HG03575 (cell line): Measurements from ENCODE around the gene SFMBT2.

Source experiments
- ATAC-seq: cut with Tn5 transposase; IDR thresholded peaks from one replicate; pipeline ENCODE4 v1.9.1; 2021; ENCODE audit not compliant: unreplicated experiment, insufficient number of reproducible peaks, low FRiP score; ENCODE audit errors: extremely low read depth

SFMBT2 gene

DNA sequence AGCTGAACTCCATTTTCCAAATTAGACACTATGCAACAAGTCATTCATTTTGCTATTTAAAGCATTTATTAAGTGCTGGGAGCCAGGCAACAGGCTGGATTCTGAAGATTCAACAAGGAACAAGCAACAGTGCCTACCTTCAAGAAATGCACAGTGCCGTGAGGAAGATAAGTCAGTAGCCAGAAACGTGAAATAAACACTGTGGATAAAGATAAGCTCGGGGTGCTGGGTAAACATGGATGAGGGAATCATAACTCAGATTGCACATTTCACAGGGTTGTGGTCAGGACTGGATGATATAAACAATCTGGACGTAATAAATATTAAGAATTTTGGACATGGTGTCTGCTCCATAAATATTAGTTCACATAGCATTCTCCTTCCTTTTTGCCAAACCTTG lies 259.3 kb downstream of the SFMBT2 start:
- ATAC-seq: no peak

DNA sequence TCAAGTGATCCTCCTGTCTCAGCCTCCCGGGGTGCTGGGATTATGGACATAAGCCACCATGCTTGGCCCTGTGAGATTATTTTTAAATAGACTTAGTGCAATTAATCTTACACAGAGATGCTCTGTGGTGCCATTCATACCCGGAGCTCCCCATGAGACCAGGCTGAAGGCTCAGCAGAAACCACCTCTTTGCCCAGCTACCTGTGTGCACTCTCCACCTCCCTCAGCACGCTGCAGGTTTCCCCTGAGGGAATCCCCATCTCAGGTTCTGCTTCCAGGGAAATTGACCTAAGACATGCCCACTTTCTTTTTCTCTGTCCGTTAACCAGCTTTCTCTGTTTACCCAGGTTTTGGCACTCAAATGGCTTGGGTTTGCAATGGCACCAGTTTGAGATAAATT lies 260.5 kb downstream of the SFMBT2 start:
- ATAC-seq: no peak

DNA sequence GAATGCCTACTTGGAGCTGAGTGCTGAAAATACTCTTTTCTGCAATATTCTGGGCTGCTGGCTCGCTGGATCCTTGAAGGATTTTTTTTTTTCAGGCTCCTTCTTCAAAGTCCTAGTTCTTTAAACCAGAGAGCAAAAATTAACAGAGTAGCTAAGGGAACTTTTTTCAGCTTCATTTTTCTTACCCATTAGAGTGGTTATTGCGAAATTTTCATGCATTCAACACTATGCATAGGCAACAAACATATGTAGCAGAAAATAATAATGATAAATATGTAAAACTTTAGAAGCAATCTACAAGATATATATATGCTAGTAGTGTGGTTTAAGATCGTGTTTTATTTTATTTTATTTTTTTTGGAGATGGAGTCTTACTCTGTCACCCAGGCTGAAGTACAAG lies 264.6 kb downstream of the SFMBT2 start:
- no peak for ATAC-seq

DNA sequence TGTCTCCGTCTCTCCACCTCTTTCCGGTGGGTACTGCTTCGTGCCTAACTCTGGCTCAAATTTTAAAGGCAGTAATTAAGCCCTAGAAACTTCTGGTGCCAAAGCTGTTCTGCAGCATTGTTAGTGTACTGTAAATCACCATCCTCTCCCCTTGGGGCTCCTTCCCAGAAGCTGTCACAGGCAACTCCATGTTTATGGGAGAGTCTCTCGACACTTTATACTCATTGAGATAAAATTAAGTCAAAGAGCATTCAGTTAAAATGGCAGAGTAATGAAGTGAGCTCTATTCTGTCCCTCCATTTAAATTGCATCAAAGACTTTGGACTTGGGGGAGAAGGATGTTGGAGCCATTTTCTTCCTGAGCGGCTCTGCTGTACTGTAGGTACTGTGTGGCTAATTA lies 274.8 kb downstream of the SFMBT2 start:
- no peak for ATAC-seq

DNA sequence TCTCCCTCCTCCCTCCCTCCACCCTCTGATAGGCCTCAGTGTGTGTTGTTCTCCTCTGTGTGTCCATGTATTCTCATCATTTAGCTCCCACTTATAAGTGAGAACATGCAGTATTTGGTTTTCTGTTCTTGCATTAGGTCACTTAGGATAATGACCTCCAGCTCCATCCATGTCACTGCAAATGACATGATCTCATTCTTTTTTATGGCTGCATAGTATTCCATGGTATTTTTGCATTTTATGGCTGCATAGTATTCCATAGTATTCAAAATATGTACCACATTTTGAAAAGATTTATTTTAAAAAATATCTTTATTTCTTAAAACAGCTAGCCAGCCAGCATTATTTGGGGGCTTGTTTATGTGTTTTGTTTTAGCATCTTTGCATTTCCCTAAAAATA lies 275.6 kb downstream of the SFMBT2 start:
- ATAC-seq: no peak

DNA sequence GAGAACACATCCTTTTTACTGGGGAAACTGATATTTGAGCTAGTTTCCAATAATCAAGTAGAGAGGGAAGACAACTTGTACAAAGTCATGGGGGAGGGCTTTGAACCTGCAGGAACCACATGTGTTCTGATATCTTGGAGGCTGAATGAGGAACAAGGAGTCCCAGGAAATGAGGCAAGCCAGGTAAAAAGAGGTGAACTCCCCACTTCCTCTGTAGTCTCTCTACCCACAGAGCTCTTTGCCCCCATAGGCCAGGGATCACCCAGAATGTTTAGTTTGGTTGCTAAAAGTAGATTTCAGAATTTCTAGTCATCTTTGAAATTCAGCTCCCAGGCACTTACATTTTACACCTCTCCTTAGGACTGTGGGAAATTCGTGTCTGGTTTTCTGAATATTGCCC lies 276.4 kb downstream of the SFMBT2 start:
- no peak for ATAC-seq

DNA sequence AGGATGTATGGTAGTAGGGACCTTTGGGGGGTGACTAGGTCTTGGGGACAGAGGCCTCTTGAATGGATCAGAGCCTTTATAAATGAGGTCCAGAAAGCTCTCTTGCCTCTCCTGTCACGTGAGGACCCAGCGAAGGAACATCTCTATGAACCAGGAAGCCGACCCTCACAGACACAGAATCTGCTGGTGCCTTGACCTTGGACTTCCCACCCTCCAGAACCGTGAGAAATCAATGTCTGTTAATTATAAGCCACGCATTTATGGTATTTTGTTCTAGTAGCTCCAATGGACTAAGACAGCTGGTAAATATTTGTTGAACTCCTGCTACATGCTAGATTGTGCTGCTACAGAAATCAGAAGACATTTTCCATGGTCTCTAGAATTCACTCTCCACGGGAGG lies 276.9 kb downstream of the SFMBT2 start:
- ATAC-seq: no peak

DNA sequence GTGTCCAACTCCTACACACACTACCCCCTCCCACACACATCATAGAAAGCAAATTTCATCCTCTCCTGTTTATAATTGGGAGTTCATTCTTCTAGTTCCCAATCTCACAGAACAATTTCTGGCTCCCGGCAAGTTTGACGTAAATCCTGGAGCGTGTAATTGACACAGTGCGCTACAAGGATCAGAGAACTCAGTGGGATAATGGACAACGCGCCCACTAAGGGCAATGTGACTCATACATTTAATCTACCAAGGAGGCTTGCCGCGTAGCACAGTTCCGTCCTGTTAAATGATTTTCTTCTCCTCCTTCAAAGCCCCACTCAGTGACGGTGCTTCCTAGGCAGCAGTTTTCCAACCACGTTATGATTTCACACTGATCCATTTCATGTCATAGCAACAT lies 277.6 kb downstream of the SFMBT2 start:
- no peak for ATAC-seq

DNA sequence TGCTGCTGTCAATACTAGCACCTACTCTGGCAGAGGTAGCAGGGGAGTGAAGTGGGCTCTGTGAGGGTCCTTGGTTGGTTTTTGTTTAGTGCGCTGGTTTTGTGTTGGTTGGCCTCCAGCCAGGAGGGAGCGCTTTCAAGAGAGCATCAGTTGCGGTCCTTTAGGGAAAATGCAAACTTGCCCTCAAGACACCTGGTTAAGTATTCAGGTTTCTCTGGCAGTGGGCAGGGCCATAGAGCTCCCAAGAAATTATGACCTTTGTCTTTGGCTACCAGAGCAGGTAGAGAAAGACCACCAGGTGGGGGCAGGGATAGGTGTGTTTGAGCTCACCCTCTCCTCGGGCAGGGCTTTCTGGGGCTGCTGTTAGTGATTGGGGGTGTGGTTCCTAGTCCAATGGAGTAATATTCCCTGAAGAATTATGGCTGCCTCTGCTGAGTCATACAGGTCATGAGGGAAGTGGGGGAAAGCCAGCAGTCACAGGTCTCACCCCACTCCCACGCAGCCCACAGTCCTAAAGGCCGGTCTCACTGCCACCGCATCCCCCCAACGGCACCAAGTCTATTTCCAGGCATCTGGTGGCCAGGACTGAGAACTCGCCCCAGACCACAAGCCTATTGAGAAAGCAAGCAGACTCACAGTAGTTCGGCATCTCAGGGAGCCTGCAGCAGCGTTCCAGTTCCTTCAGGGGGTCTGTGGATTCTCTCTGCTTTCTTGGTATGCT lies 280.5 kb downstream of the SFMBT2 start:
- ATAC-seq: no peak

DNA sequence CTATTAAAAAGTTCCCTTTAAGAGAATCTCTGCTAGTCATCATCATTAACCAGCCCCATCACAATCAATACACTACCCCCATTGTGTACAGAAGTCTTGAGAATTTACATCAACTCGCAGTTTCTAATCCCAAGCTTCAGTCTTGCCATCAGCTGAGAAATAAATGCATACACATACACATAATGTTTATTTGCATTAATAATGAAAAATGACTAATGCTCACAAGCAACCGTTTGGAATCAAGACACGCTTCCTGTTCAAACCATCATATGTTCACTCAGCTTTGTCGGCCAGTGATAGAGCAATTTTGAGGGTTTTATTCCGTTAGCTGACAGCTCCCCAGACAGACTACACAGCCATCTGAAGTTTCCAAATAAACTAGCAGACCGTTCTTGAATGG lies 287.1 kb downstream of the SFMBT2 start:
- ATAC-seq: no peak

DNA sequence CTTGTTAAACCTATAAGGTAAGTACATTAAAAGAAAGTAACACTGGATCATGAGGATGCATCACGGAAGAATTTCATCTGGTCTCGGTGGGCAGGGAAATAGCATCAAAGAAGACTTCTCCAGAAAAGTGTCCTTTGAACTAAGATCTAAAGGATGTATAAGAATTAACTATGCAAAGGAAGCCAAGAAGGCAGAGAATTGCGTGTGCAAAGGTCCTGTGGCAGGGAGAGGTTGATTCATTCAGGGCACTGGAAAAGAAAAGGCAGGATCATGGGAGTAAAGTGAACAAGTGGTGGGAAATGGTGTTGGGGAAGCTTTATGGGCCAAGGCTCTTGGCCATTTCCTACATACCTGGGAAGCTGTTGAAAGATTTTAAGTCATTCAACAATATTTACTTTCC lies 288.3 kb downstream of the SFMBT2 start:
- no peak for ATAC-seq

DNA sequence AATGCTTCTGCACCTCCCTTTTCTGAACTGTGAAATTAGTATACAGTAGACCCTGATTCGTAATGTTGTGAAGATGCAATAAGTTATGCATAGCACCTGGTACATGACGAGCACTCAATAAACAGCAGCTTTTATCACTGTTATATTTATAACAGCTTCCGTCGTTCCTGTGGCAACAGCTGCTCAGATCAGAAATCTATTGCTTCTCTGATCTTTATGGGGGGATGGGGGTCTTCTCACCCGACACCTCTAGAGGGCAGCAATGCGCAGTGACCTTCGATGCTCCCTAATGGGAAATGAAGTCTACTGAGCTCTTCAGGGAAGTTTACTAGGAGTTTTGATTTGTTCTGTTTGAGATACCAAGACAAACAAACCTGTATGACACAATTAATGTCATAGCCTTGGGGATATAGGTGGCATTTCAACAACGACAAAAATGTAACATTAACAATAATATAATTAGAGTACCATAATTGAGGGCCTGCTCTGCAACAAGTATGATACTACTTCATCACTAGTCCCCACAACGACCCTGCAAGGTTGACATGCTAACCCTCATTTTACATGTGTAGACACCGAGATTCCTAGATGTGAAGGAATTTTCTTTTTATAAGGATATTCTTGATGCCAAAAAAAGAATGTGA lies 289.6 kb downstream of the SFMBT2 start:
- ATAC-seq: no peak

DNA sequence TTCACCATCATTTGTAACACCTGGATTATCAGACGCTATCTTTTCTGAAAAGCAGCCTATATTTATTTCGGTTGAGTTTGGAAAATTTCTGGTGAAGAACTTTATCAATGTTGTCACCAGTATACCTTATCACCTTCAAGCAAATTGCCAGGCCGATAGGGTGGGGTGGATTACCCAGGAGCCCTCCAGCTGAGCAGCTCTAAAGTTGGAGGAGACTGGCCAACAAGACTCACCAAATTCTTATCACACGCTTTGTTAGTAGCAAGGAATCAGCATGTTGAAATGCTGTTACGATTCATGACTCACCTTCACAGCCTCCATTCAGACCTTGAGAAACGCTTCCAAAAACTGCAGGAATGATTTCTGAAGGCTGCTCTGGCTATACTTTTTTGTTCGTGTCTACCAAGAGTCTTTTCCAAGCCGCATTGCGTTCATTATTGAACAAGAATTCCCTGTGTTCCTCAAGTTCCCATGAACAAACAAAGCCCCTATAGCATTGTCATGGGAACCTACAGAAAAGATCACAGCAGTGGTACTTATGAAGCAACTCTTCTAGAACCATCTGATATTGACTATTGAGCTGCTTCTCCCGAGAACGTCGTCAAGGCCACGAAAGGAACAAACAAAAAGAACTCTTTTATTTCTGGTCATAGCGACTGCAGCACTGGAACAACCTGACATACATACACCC lies 291.4 kb downstream of the SFMBT2 start:
- no peak for ATAC-seq

DNA sequence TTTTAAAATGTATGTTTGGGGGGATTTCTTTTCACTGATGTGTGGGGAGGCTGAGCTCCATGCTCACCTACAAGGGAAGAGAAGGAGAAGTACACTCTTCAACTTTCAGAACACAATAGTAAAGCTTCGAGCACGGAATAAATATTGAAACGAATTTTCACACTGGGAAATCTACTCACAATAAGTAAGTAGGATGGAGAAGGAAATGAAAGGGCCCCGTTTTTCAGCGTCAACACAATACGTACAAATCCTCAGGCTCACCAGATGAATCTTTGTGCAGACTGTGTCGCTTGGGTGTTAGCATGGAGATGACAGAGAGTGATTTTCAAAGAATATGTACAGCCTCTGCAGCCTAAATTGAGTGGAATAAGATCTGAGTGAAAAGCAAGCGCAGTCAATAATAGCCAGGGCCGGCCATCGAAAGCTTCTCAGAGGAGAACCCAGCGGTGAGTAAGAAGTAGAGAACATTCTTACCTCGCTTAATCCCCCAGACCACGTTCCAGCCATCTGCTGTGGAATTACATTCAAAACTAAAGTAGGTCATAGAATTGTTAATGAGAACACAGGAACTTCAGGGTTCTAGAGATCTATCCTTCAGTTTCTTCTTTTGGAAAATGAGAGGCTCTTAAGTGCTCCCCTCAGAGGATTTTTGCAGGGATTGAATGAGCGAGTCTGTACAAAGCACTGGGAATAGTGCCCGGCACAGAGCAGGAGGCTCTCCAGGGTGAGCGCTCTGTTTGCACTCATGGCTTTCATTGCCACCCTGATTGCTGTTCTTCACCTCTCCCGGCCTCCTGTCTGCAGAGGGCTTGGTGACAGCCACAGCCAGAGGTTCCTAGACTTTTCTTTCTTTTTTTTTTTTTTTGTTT lies 292.8 kb downstream of the SFMBT2 start:
- ATAC-seq: no peak

DNA sequence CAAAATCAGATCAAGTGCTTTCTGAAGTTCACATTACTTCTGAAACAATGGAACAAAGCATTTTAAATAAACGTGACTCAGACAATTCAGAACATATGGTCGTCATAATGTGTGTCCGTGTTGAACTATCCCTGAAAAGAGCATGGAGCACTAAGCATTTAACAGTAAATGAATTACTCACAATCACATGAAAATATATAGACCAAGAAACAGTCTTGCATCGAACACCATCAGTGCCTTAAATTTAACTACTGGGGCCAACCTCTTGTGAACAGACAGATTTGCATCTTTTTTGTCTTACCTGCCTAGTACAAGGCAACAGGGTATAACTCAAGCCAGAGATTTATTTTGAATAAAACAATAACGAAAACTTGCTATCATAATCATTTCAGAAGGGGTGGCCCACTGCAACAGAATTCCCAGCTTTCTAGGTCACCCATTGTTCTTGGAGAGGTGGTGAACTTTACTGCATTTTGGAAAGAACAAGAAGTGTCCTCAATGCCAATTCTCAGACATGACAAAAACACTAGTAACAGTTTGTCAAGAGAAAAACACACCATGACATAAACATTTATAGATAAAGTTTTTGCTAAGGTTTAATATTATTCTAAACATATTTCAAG lies 293.5 kb downstream of the SFMBT2 start:
- no peak for ATAC-seq

DNA sequence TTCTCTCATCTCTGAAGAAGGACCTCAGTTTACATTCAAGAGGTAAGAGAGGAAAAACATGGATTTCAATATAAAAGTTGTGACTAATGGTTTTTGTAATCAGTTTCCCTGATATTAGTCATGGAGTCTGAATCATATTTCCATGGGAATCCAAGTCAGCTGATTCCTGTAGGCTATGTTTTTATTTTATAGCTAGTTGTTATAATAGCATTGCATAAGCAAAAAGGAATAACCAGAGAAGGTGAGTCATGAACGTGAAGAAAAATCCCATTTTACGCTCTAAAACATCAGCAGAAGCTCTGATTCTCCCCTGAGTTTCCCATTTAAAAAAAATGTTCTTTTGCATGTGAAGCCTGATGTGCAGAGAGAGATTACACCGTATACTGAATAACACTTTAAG lies 299.3 kb downstream of the SFMBT2 start:
- no peak for ATAC-seq

DNA sequence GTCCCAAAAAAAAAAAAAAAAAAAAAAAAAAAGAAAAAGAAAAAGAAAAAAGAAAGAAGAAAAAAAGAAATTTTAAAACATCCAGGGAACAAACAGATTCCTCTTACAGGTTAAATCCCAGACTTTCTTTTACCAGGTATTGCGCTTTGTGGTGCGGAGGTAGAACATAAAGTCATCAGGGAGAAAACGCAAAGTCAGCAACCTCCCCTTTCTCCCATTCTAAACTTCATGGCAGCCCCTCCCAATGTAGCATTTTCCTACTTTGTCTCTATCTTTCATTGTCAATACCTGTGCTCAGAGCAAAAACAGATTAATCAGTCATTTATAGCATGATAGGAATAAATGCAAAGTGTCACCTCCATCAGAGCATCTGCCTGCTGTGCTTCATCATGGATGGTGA lies 299.7 kb downstream of the SFMBT2 start:
- ATAC-seq: no peak
